Uterus (tissue), 4 donors: ENCODE results near the gene CSPG4. TPM values are rescaled to one million over a fixed set of nuclear protein-coding genes. Genes with fewer than 3 reads are reported as not detected.
A peak's percentile ranks its signal among the peaks of the same experiment; 100 is the strongest.
"Not testable (repeated sequence)": the region's sequence is repeated elsewhere in the genome, so short reads cannot be mapped to it uniquely, and the experiment has no call there.

Experiments used
- DNase-seq, 2 donors: peaks; one replicate each; pipeline ENCODE4 v3.0.0-alpha.2; 2019 to 2020
- H3K27ac ChIP-seq, 2 donors: fragments of 200-600 bp; sonication (generic); 1 replicate in 1 of 2; 2 replicates in 1 of 2; pipeline ENCODE4 v1.5.1; 2016 to 2018
- H3K27me3 ChIP-seq, 2 donors: fragments of 200-600 bp; sonication (generic); one replicate each; pipeline ENCODE4 v1.5.1; 2018 to 2019; ENCODE audit warnings: control low read depth in 1 of 2
- H3K36me3 ChIP-seq, 2 donors: fragments of 200-600 bp; sonication (generic); one replicate each; pipeline ENCODE4 v1.5.1; 2019; ENCODE audit warnings: control low read depth in 1 of 2
- H3K4me1 ChIP-seq, 2 donors: fragments of 200-600 bp; sonication (generic); one replicate each; pipeline ENCODE4 v1.5.1; 2018 to 2019; ENCODE audit warnings: control low read depth in 1 of 2
- H3K4me3 ChIP-seq, 2 donors: fragments of 200-600 bp; sonication (generic); 1 replicate in 1 of 2; 2 replicates in 1 of 2; pipeline ENCODE4 v1.5.1; 2018 to 2019; ENCODE audit warnings: mild to moderate bottlenecking in 1 of 2
- H3K9me3 ChIP-seq, 2 donors: fragments of 200-600 bp; sonication (generic); one replicate each; pipeline ENCODE4 v1.5.1; 2019; ENCODE audit warnings: control low read depth in 1 of 2
- POLR2A ChIP-seq, 2 donors: fragments of 450-650 bp; IDR thresholded peaks; one replicate each; pipeline ENCODE4 v1.6.1; 2016; ENCODE audit warnings: antibody characterized with exemption in 2 of 2, mild to moderate bottlenecking in 1 of 2, moderate library complexity in 1 of 2
- intact Hi-C: fragments of 100-400 bp; cut with DNase I; formaldehyde crosslinking; loops from one replicate; pipeline ENCODE4 v1.15.1; 2023; ENCODE audit warnings: low total_unique reads
- total RNA-seq, 4 donors: library from RNA; depleted of rRNA in 3 of 4; stranded (reverse); fragments of >200 nt in 3 of 4; gene quantifications; one replicate each; pipeline versions ENCODE4 v1.1.0 to v1.2.4, GENCODE V29; 2014 to 2023
- TF ChIP-seq, protein P1 (sequence below), 4 experiments: fragments of 200-600 bp in 2 of 4; fragments of 450-650 bp in 2 of 4; sonication (generic) in 2 of 4; IDR thresholded peaks; one replicate each; pipeline ENCODE4 v1.5.1; 2016 to 2019; ENCODE audit warnings: antibody characterized with exemption in 4 of 4, mild to moderate bottlenecking in 2 of 4, moderate library complexity in 1 of 4
- donor health status: DM: yes; HTN: yes; CAD: no.

CSPG4 gene
- total RNA-seq, 4 donors from 2014 or later = 10.3 to 62.4 (median 46.7) TPM

DNA sequence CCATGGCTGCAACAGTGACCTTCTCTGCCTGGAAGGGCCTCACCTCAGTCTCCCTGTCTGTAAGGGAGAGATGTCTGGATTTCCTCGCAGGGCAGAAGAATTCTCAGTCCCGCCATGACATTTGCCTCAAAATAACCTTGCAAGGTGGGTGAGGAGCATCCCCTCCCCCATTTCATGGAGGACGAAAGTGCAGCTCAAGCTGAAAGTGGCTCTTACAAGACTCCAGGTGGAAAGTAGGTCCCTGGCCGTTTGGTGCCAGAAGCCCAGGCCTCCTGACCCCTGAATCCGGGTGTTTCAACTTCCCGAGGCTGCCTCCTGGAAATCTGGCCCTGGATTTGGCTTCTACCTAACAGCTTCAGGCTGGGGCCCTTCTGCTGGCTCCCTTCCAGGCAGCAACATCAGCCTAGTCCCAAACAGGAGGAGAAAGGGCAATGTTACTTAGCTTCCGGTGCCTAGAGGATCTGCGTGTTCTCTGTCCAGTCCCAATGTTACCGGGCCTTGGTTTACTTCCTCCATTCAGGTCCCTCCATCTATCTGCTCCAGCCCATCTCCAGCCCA lies 769 bp upstream of the CSPG4 start:
- Histone ChIP-seq H3K9me3 (no peaks in the 10 kb centered on the region), H3K36me3 (no peaks in the 10 kb centered on the region), H3K4me3 (peak overlapping the region in 1 of 2 donors; percentile 71), H3K27ac (peak overlapping the region; percentile 85 to 90), H3K27me3 (no peaks in the 10 kb centered on the region), H3K4me1 (no peaks in the 10 kb centered on the region)
- intact Hi-C loops = no loop called here
- peak; percentile 65 to 72 for DNase-seq
- TF ChIP-seq POLR2A (IDR thresholded peaks at IDR 0.05) = no peak
- TF ChIP-seq, protein P1, sequence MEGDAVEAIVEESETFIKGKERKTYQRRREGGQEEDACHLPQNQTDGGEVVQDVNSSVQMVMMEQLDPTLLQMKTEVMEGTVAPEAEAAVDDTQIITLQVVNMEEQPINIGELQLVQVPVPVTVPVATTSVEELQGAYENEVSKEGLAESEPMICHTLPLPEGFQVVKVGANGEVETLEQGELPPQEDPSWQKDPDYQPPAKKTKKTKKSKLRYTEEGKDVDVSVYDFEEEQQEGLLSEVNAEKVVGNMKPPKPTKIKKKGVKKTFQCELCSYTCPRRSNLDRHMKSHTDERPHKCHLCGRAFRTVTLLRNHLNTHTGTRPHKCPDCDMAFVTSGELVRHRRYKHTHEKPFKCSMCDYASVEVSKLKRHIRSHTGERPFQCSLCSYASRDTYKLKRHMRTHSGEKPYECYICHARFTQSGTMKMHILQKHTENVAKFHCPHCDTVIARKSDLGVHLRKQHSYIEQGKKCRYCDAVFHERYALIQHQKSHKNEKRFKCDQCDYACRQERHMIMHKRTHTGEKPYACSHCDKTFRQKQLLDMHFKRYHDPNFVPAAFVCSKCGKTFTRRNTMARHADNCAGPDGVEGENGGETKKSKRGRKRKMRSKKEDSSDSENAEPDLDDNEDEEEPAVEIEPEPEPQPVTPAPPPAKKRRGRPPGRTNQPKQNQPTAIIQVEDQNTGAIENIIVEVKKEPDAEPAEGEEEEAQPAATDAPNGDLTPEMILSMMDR (IDR thresholded peaks at IDR 0.05) = no peak

DNA sequence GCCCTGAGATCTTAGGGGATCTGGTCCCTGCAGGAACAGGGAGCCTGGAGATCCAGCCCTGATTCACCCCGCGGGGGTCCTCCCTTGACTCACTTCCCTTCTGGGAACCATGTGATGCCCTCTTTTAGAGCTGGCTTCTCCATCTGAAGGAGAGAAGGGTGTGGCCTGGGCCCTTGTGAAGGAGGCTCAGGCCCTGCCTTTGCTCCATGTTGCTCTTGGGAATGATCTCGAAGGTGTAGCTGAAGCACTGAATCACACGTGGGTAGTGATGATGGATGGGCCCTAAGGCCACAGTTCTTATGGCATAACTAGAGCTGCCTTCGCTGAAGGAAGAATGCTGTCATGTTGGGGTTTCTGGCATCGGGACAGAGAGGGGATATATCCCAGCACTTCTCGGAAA lies 1.2 kb downstream of the CSPG4 start:
- H3K4me1 ChIP-seq, H3K36me3 ChIP-seq, H3K27me3 ChIP-seq, DNase-seq, intact Hi-C loops, H3K9me3 ChIP-seq: not testable (repeated sequence)
- peak overlapping the region; percentile 57 to 71 for H3K4me3 ChIP-seq
- peak overlapping the region; percentile 85 to 90 for H3K27ac ChIP-seq

DNA sequence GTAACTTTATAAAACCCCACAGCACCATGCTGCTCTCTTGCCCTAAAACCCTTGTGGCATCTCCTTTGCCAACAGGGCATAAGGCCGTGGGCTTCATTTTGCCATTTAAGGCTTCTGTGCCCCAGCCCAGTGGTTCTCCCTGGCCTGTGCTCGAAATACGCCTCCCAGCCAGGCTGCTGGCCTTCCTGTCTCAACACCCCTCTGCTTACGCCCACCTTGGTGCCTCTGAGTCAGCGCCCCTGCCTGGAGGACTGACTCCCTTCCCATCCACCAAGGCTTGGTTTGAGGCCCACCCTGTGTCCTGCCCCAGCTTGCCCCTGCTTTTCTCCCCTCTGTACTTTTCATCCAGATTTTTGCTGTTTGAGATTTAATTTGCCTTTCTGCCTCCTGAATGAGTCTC lies 1.8 kb downstream of the CSPG4 start:
- H3K27me3 ChIP-seq, DNase-seq, H3K9me3 ChIP-seq, H3K4me3 ChIP-seq, H3K36me3 ChIP-seq, H3K4me1 ChIP-seq, intact Hi-C loops: not testable (repeated sequence)
- peak overlapping the region in 1 of 2 donors; percentile 74 for H3K27ac ChIP-seq

DNA sequence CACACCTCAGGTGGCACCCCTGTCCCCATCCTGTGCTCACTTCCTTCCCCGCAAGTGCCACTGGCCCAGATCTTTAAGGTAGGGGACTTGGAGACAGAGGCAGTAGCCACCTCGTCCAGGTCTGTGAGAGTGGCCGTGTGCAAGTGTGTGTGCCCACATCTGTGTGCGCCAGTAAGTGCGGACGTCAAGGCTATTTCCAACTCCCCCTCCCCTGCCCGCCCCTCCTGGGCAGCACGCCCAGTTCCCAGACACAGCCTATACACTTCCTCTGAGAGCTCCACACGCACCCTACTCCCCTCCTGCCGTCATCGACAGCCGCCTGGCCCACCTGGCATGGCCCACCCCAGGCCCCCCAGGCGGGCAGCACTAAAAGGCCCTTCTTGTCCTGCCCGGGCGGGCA lies 3.2 kb downstream of the CSPG4 start:
- H3K36me3 ChIP-seq, H3K4me1 ChIP-seq, H3K27me3 ChIP-seq, intact Hi-C loops, H3K9me3 ChIP-seq: not testable (repeated sequence)
- TF ChIP-seq POLR2A (IDR thresholded peaks at IDR 0.05) = peak in 1 of 2 donors; percentile 42
- Histone ChIP-seq H3K27ac (peak overlapping the region; percentile 68 to 72), H3K4me3 (peak overlapping the region; percentile 16 to 19)
- DNase-seq = peak; percentile 78 to 83

- H3K27ac ChIP-seq = peak overlapping the region in 1 of 2 donors; percentile 54
- intact Hi-C loops = no loop called here
- no peak overlapping the region for H3K4me3 ChIP-seq
- no peaks in the 10 kb centered on the region for H3K36me3 ChIP-seq
- no peaks in the 10 kb centered on the region for H3K27me3 ChIP-seq
- TF ChIP-seq, protein P1 (IDR thresholded peaks at IDR 0.05) = no peak
- TF ChIP-seq POLR2A (IDR thresholded peaks at IDR 0.05) = no peak
- no peaks in the 10 kb centered on the region for H3K9me3 ChIP-seq
- DNase-seq = no peak
- peaks cover 0 to 15% of the 10 kb centered on the region in 2 donors for H3K4me1 ChIP-seq
Measured at GRCh38 chr15:75706682-75706954, 6.0 kb downstream of the CSPG4 start.

- Histone ChIP-seq H3K27ac (peak overlapping the region; percentile 47 to 54), H3K4me3 (no peak overlapping the region), H3K4me1 (peaks cover 2 to 21% of the 10 kb centered on the region in 2 donors), H3K9me3 (no peaks in the 10 kb centered on the region), H3K36me3 (no peaks in the 10 kb centered on the region), H3K27me3 (no peaks in the 10 kb centered on the region)
- DNase-seq = no peak
- intact Hi-C loops = no loop called here
- no peak for TF ChIP-seq POLR2A (IDR thresholded peaks at IDR 0.05)
- TF ChIP-seq, protein P1 (IDR thresholded peaks at IDR 0.05) = no peak
Measured at GRCh38 chr15:75705854-75706681, 6.6 kb downstream of the CSPG4 start.

DNA sequence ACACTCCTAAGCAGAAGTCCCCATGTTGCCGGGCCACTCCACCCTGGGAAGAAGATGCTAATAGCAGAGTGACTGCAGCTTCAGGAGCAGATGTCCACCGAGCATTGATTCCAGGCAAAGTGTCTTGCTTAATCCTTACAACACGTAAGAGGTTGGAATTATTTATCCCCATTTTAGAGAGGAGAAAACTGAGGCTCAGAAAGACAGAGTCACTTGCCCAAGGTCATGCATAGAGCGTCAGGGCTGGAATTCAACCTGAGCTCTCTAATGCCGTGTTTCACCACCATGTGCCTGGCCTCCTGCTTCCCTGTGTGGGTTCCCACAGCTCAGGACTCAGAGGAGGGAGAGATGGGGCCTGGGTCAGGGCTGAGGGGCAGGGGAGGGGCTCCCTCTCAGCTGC lies 7.3 kb downstream of the CSPG4 start:
- H3K36me3 ChIP-seq, intact Hi-C loops, H3K27me3 ChIP-seq, H3K9me3 ChIP-seq, H3K4me3 ChIP-seq, DNase-seq: not testable (repeated sequence)
- peaks cover 4 to 28% of the 10 kb centered on the region in 2 donors for H3K4me1 ChIP-seq
- H3K27ac ChIP-seq = peak overlapping the region; percentile 47 to 75
